Esophagus muscularis mucosa (tissue), 3 donors: ENCODE results near the gene SRPRB.

ENCODE experiments used
- CTCF ChIP-seq, 3 experiments: fragments of 200-600 bp in 2 of 3; fragments of 450-650 bp in 1 of 3; sonication (generic) in 2 of 3; IDR thresholded peaks; one replicate each; pipeline ENCODE4 v1.5.1; 2017 to 2019; ENCODE audit warnings: antibody characterized with exemption in 3 of 3, mild to moderate bottlenecking in 2 of 3, moderate library complexity in 1 of 3
- EP300 ChIP-seq: sonication (generic); formaldehyde crosslinking; IDR thresholded peaks from one replicate; pipeline ENCODE4 v1.6.1; 2017; ENCODE audit warnings: antibody characterized with exemption

DNA sequence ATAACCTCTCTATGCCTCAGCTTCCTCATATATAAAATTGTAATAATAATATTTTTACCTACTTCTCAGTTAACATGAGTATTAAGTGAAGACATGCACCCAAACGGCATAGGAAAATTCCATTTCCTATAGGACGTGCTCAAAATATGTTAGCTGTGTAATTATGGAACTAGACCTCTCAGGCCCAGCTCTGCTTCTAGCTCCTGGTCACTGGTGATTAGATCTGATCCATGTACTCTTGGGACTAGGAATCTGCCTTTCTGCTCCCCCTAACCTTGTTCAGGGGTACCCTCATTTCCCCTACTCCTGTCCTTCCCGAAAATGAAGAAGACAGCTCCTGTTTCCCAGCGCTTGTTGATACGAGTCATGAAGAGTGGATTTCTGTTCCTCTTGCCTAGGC, 29.8 kb upstream of the SRPRB start:
- TF ChIP-seq CTCF (IDR thresholded peaks at IDR 0.05) = no peak
- no peak for TF ChIP-seq EP300
